GM12873 (cell line): Measurements from ENCODE around the gene RPS6KA2.

Experiments
- TF ChIP-seq, protein P1 (sequence below): IDR thresholded peaks from 2 replicates; pipeline ENCODE4 v1.5.1; 2012; ENCODE audit warnings: low read depth, mild to moderate bottlenecking, moderate library complexity, low read length, control low read depth; ENCODE audit not compliant: insufficient read depth; ENCODE audit errors: missing control alignments

RPS6KA2 gene

DNA sequence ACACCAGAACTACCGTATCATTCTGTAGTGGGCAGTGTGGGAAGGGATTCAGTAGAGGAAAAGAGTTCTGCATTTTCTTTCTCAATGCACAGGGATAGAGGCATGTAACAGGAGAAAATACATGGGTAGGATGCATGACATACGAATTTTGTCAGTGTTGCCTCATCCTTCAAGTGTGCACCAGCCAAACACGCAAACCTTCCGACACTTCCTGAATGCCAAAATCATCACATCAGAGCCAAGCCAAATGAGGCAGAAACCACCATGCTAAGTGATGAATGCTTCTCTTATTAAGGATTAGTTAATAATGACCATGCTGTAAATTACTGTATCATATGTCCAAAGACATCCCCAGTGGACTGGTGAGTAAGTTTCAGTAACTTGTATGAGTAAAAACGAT, 67.8 kb downstream of the RPS6KA2 start:
- TF ChIP-seq, protein P1, sequence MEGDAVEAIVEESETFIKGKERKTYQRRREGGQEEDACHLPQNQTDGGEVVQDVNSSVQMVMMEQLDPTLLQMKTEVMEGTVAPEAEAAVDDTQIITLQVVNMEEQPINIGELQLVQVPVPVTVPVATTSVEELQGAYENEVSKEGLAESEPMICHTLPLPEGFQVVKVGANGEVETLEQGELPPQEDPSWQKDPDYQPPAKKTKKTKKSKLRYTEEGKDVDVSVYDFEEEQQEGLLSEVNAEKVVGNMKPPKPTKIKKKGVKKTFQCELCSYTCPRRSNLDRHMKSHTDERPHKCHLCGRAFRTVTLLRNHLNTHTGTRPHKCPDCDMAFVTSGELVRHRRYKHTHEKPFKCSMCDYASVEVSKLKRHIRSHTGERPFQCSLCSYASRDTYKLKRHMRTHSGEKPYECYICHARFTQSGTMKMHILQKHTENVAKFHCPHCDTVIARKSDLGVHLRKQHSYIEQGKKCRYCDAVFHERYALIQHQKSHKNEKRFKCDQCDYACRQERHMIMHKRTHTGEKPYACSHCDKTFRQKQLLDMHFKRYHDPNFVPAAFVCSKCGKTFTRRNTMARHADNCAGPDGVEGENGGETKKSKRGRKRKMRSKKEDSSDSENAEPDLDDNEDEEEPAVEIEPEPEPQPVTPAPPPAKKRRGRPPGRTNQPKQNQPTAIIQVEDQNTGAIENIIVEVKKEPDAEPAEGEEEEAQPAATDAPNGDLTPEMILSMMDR = no peak

DNA sequence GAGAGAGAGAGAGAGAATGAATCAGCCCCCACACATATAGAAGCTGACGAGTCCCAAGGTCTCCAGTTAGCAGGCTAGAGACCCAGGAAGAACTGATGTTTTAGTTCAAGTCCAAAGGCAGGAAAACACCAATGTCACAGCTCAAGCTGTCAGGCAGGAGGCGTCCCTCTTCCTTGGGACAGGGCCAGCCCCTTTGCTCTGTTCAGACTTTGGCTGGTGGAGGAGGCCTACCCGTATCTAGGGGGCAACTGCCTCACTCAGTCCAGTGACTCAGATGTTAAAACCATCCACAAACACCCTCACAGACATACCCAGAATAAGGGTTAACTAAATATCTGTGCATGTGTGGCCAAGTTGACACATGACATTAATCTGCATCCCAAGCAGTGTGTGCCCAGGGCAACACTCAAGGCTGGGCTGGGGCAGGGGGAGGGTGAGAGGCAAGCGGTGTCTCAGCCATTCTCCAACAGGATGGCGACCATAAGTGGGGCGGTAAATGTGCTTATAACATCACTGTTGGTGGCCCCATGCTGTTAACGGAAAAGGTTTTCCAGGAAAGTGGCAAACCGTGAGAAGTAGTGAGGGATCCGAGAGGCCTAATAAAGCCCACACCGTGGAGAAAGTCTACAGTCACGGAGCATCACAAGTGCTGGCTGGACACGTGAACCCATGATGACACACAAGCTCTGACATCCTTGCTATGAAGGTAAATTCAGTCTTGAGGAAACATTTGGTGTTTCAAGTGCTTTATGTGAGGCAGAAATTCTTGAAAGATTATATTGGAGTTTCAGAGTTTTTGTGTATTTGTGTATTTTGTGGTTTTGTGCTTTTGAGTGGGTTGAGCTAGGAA, 68.7 kb downstream of the RPS6KA2 start:
- TF ChIP-seq, protein P1 = no peak

DNA sequence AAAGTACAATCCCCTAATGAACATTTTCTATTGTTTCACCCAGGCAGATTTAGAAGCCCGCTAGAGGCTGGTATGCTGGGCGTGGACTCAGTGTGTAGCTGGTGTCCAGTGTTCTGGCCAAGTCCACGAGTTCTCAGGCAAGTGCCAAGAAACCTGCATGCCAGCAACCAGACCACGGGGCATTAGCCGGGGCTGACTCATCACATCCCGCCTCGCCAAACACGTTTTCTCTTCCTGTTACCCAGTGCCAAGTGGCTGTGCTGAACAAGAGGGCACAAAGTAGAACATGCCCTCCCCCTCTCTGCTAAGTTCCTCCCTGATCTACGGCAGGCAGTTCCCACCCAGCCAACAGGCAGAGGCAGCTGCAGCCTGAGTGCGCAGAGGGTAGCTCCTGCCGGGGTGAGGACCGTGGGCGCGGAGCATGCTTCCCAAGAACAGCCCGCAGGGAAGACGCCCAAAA, 70.2 kb downstream of the RPS6KA2 start:
- TF ChIP-seq, protein P1 = no peak

DNA sequence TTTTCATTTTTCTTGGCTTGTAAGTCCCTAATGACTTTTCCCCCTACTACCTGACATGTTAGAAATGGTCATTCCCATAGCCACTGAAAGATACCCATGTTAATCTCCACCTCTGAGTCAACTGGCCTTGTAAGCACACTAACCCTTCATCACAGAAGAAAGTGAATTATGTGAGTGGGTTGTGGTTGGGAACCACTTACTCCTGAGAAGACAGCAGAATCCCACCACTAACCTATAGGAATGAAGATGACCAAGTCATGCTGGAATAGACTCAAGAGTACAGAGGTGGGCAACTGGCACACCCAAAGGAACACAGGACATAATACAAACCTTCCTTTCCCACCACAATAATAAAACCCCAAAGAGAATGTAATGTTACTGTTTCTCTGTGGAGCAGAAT, 70.7 kb downstream of the RPS6KA2 start:
- TF ChIP-seq, protein P1 = no peak

- TF ChIP-seq, protein P1 = no peak
Observed at GRCh38 chr6:166555086-166555485, 72.0 kb downstream of the RPS6KA2 start.

- TF ChIP-seq, protein P1 = no peak
Observed at GRCh38 chr6:166554316-166554715, 72.7 kb downstream of the RPS6KA2 start.

DNA sequence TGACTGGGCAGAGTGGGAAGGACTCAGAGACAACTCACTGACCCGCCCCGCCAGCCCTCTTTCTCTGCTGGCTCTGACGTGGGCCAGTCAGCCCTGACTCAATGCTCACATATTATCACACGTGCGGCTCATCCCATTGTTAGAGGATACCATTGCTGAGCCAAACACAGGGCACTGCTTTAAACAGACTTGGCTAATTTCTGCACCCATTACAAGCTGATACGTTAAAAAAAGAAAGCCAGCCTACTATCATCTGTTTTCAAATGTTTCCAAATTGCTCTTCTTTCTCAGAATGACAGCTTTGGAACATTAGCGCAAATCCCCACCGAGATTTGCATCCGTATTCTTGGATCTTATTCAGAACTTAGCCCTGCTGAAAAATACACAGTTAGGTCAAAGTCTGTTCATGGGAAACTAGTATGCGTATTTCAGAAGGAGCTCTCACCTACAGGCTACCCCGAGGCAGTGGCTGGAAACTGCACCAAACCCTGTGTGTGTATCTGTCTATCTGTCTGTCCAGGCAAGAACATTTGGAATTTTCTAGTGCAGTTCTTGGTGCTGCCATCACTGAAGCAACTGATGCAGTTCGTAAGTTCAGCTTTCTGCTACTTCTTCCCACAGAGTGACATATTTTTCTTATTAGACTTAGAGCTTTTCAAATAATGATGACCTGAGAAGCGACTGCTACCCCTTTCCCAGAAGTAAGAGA, 73.3 kb downstream of the RPS6KA2 start:
- TF ChIP-seq, protein P1 = no peak
